ENCODE results near the gene ARSG.

Gene ARSG

GRCh38 chr17:68319410-68320162 lies 28.3 kb downstream of the ARSG start:
- no peaks in the 10 kb centered on the region for H3K36me3 ChIP-seq
- H3K27me3 ChIP-seq = no peaks in the 10 kb centered on the region
- no peak for TF ChIP-seq CTCF (IDR thresholded peaks at IDR 0.05)
- H3K4me3 ChIP-seq (ENCODE audit: low read depth in 1 of 2, low read length in 1 of 2) = no peak overlapping the region
- H3K27ac ChIP-seq = peak overlapping the region; percentile 85
- no peaks in the 10 kb centered on the region for H3K9me3 ChIP-seq
- H3K4me1 ChIP-seq (ENCODE audit: control insufficient read depth in 1 of 2, insufficient read depth in 1 of 2, low read depth in 1 of 2, low read length in 1 of 2) = peaks cover 39 to 46% of the 10 kb centered on the region in 2 experiments

- Histone ChIP-seq H3K27me3 (no peaks in the 10 kb centered on the region), H3K4me3 (ENCODE audit: low read depth in 1 of 2, low read length in 1 of 2) (no peak overlapping the region), H3K9me3 (no peaks in the 10 kb centered on the region), H3K36me3 (no peaks in the 10 kb centered on the region), H3K27ac (peak overlapping the region; percentile 24), H3K4me1 (ENCODE audit: control insufficient read depth in 1 of 2, insufficient read depth in 1 of 2, low read depth in 1 of 2, low read length in 1 of 2) (peaks cover 31 to 38% of the 10 kb centered on the region in 2 experiments)
- no peak for TF ChIP-seq CTCF (IDR thresholded peaks at IDR 0.05)
These were observed 29.1 kb downstream of the ARSG start for GRCh38 chr17:68320311-68320865.

- H3K27me3 ChIP-seq = no peaks in the 10 kb centered on the region
- H3K27ac ChIP-seq = peak overlapping the region; percentile 24
- no peak overlapping the region for H3K4me3 ChIP-seq (ENCODE audit: low read depth in 1 of 2, low read length in 1 of 2)
- no peak for TF ChIP-seq CTCF (IDR thresholded peaks at IDR 0.05)
- H3K4me1 ChIP-seq (ENCODE audit: control insufficient read depth in 1 of 2, insufficient read depth in 1 of 2, low read depth in 1 of 2, low read length in 1 of 2) = peaks cover 25 to 31% of the 10 kb centered on the region in 2 experiments
- no peaks in the 10 kb centered on the region for H3K9me3 ChIP-seq
- H3K36me3 ChIP-seq = no peaks in the 10 kb centered on the region
These were observed 29.8 kb downstream of the ARSG start for GRCh38 chr17:68320943-68321555.

DNA sequence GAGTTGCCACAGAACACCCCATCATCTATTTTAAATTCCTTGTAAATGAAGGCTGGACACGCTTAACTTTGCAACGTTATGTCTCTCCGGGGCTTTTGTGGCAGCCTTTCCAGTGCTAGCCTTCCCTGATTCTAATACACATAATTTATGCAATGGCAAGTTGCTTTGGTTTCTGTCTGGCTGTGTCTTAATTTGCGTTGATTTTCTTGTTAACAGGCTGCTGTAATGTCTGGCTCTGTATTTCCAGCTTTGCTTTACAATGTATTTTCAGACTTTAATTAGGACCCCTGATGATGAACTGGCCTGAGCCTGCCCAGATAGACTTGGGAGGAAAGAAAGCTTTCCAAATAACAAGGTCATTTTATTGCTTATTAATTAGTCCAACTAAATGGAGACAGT lies 30.3 kb downstream of the ARSG start:
- Histone ChIP-seq H3K27ac (no peak overlapping the region), H3K9me3 (no peaks in the 10 kb centered on the region), H3K4me3 (ENCODE audit: low read depth in 1 of 2, low read length in 1 of 2) (no peak overlapping the region), H3K27me3 (no peaks in the 10 kb centered on the region), H3K36me3 (no peaks in the 10 kb centered on the region), H3K4me1 (ENCODE audit: control insufficient read depth in 1 of 2, insufficient read depth in 1 of 2, low read depth in 1 of 2, low read length in 1 of 2) (peaks cover 20 to 26% of the 10 kb centered on the region in 2 experiments)
- TF ChIP-seq CTCF (IDR thresholded peaks at IDR 0.05) = no peak

GRCh38 chr17:68322630-68323029 lies 31.3 kb downstream of the ARSG start:
- no peak overlapping the region for H3K27ac ChIP-seq
- no peaks in the 10 kb centered on the region for H3K27me3 ChIP-seq
- H3K9me3 ChIP-seq = no peaks in the 10 kb centered on the region
- H3K4me3 ChIP-seq (ENCODE audit: low read depth in 1 of 2, low read length in 1 of 2) = no peak overlapping the region
- peaks cover 20% of the 10 kb centered on the region in 2 experiments for H3K4me1 ChIP-seq (ENCODE audit: control insufficient read depth in 1 of 2, insufficient read depth in 1 of 2, low read depth in 1 of 2, low read length in 1 of 2)
- TF ChIP-seq CTCF (IDR thresholded peaks at IDR 0.05) = no peak
- H3K36me3 ChIP-seq = no peaks in the 10 kb centered on the region
